ENCODE results near the gene KDM4B. TPM values are rescaled to one million over a fixed set of nuclear protein-coding genes. Genes with fewer than 3 reads are reported as not detected.

Gene KDM4B
- total RNA-seq, 4 donors from 2014 or later: 26.0 to 51.2 (median 34.2) TPM

GRCh38 chr19:5131031-5131505 is 162.2 kb downstream of the KDM4B start:
- TF ChIP-seq POLR2A (IDR thresholded peaks at IDR 0.05; ENCODE audit: low read depth) (no peak), POLR2AphosphoS5 (IDR thresholded peaks at IDR 0.05) (no peak), CTCF (IDR thresholded peaks at IDR 0.05) (no peak), EP300 (IDR thresholded peaks at IDR 0.05) (no peak)
- intact Hi-C loops (cut with DNase I): no loop called here
- no peak overlapping the region for H3K4me3 ChIP-seq
- H3K9me3 ChIP-seq: no peaks in the 10 kb centered on the region
- no peak overlapping the region for H3K27ac ChIP-seq (replicated peaks in 1 of 4)
- H3K27me3 ChIP-seq: no peaks in the 10 kb centered on the region
- H3K4me1 ChIP-seq: peaks cover 22 to 32% (median 23%) of the 10 kb centered on the region in 4 donors
- no peak for DNase-seq (ENCODE audit: extremely low spot score)
- H3K36me3 ChIP-seq: peaks cover 29 to 66% (median 61%) of the 10 kb centered on the region in 4 donors
- 91% methylated on average over 11 of the region's 21 CpGs for WGBS

DNA sequence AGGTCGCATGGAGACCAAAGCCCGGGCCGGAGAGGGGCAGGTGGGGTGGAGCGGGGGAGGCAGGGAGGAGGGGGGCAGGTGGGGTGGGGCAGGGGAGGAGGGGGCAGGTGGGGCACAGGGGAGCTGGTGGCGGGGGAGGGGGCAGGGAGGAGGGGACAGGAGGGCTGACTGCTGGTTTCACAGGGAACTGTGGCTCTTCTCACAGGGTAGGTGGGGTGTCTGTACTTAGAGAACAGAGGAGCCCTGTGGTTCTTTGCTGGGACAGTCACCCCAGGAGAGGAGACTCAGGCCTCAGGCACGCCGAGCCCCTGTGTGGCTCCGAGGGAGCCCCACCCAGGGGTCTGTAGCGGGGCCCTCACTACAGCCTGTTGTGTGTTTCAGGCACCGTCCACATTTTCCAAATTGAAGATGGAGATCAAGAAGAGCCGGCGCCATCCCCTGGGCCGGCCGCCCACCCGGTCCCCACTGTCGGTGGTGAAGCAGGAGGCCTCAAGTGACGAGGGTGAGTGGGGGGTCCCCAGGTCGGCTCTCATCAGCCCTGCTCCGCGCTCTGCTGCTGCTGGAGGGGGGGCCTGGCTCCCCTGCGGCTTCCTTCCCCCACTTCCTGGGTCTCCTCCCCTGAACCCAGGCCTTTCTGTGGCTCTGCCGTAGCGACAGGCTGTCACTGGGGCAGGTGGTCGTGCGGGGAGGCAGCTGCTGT is 162.7 kb downstream of the KDM4B start:
- Histone ChIP-seq H3K4me1 (peaks cover 22 to 26% (median 23%) of the 10 kb centered on the region in 4 donors), H3K9me3 (no peaks in the 10 kb centered on the region), H3K27me3 (no peaks in the 10 kb centered on the region), H3K36me3 (peaks cover 33 to 71% (median 66%) of the 10 kb centered on the region in 4 donors), H3K4me3 (no peak overlapping the region), H3K27ac (replicated peaks in 1 of 4) (no peak overlapping the region)
- 93% methylated on average over 6 of the region's 25 CpGs for WGBS
- TF ChIP-seq EP300 (IDR thresholded peaks at IDR 0.05) (no peak), POLR2AphosphoS5 (IDR thresholded peaks at IDR 0.05) (no peak), POLR2A (IDR thresholded peaks at IDR 0.05; ENCODE audit: low read depth) (no peak), CTCF (IDR thresholded peaks at IDR 0.05) (no peak)
- DNase-seq (ENCODE audit: extremely low spot score): no peak
- intact Hi-C loops (cut with DNase I): no loop called here

GRCh38 chr19:5132206-5132560 is 163.3 kb downstream of the KDM4B start:
- TF ChIP-seq POLR2A (IDR thresholded peaks at IDR 0.05; ENCODE audit: low read depth) (no peak), CTCF (IDR thresholded peaks at IDR 0.05) (no peak), EP300 (IDR thresholded peaks at IDR 0.05) (no peak), POLR2AphosphoS5 (IDR thresholded peaks at IDR 0.05) (no peak)
- WGBS: 75% methylated on average over 6 of the region's 8 CpGs
- Histone ChIP-seq H3K27me3 (no peaks in the 10 kb centered on the region), H3K9me3 (no peaks in the 10 kb centered on the region), H3K4me3 (no peak overlapping the region), H3K27ac (replicated peaks in 1 of 4) (no peak overlapping the region), H3K36me3 (peaks cover 38 to 77% (median 72%) of the 10 kb centered on the region in 4 donors), H3K4me1 (peaks cover 20 to 21% (median 21%) of the 10 kb centered on the region in 4 donors)
- no peak for DNase-seq (ENCODE audit: extremely low spot score)
- intact Hi-C loops (cut with DNase I): no loop called here

GRCh38 chr19:5132698-5133651 is 164.1 kb downstream of the KDM4B start:
- TF ChIP-seq POLR2A (IDR thresholded peaks at IDR 0.05; ENCODE audit: low read depth) (no peak), CTCF (IDR thresholded peaks at IDR 0.05) (no peak), POLR2AphosphoS5 (IDR thresholded peaks at IDR 0.05) (no peak), EP300 (IDR thresholded peaks at IDR 0.05) (no peak)
- Histone ChIP-seq H3K27ac (replicated peaks in 1 of 4) (no peak overlapping the region), H3K36me3 (peaks cover 46 to 85% (median 80%) of the 10 kb centered on the region in 4 donors), H3K4me3 (no peak overlapping the region), H3K4me1 (peaks cover 12 to 13% (median 13%) of the 10 kb centered on the region in 4 donors), H3K9me3 (no peaks in the 10 kb centered on the region), H3K27me3 (no peaks in the 10 kb centered on the region)
- intact Hi-C loops (cut with DNase I): no loop called here
- WGBS: 93% methylated on average over 24 of the region's 27 CpGs
- DNase-seq (ENCODE audit: extremely low spot score): no peak

Measured in esophagus muscularis mucosa (tissue), 4 donors.